ENCODE data around the gene COA1.

GRCh38 chr7:43612599-43613589, 116.4 kb downstream of the COA1 start:
- TF ChIP-seq EZH2 (optimal IDR thresholded peaks at IDR 0.05; ENCODE audit: low read depth, low read length) = no peak
- TF ChIP-seq, protein P1, sequence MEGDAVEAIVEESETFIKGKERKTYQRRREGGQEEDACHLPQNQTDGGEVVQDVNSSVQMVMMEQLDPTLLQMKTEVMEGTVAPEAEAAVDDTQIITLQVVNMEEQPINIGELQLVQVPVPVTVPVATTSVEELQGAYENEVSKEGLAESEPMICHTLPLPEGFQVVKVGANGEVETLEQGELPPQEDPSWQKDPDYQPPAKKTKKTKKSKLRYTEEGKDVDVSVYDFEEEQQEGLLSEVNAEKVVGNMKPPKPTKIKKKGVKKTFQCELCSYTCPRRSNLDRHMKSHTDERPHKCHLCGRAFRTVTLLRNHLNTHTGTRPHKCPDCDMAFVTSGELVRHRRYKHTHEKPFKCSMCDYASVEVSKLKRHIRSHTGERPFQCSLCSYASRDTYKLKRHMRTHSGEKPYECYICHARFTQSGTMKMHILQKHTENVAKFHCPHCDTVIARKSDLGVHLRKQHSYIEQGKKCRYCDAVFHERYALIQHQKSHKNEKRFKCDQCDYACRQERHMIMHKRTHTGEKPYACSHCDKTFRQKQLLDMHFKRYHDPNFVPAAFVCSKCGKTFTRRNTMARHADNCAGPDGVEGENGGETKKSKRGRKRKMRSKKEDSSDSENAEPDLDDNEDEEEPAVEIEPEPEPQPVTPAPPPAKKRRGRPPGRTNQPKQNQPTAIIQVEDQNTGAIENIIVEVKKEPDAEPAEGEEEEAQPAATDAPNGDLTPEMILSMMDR (IDR thresholded peaks at IDR 0.05; ENCODE audit: low read length) = no peak
- no peak for TF ChIP-seq EZH2phosphoT487 (IDR thresholded peaks at IDR 0.05; ENCODE audit: low read length)
